Measurements from ENCODE around the gene STARD3. TPM values are rescaled to one million over a fixed set of nuclear protein-coding genes. Genes with fewer than 3 reads are reported as not detected.

STARD3 gene
- total and polyA plus RNA-seq, 9 of the 15 experiments (the other 6 are each of a cell fraction or from before 2014, with no cell fraction given) = 0.63 to 87.0 (median 46.0) TPM

- TF ChIP-seq EWSR1 (IDR thresholded peaks at IDR 0.05; ENCODE audit: borderline replicate concordance, low read depth, partially characterized antibody) (no peak), PRDM10 (IDR thresholded peaks at IDR 0.05; ENCODE audit: partially characterized antibody) (no peak), MTA2 (IDR thresholded peaks at IDR 0.05; ENCODE audit: low read depth) (no peak), RFX5 (IDR thresholded peaks at IDR 0.05; ENCODE audit: low read depth, low read length) (no peak), NBN (IDR thresholded peaks at IDR 0.05; ENCODE audit: low read depth) (peak; percentile 39; the same call in 1 of the 2 replicates), CAMTA2 (CRISPR knock-in tag; conservative IDR thresholded peaks at IDR 0.05) (no peak), ZNF146 (CRISPR knock-in tag; IDR thresholded peaks at IDR 0.05; ENCODE audit: unreplicated experiment) (no peak), ZNF639 (CRISPR knock-in tag; conservative IDR thresholded peaks at IDR 0.05 in 1 of 2, IDR thresholded peaks at IDR 0.05 in 1 of 2) (peak in 1 of 2 experiments; percentile 86; a peak in 2 of 4 replicates), ARID2 (IDR thresholded peaks at IDR 0.05) (peak; percentile 64), SAP30 (IDR thresholded peaks at IDR 0.05; ENCODE audit: borderline replicate concordance, insufficient read depth, low read depth, low read length, poor library complexity, severe bottlenecking) (no peak), PTTG1 (tag; IDR thresholded peaks at IDR 0.05; ENCODE audit: low read depth) (no peak), POLR3G (IDR thresholded peaks at IDR 0.05; ENCODE audit: extremely low read depth, insufficient read length, insufficient replicate concordance) (no peak), ZNF699 (CRISPR knock-in tag; IDR thresholded peaks at IDR 0.05; ENCODE audit: insufficient replicate concordance) (no peak), MAZ (CRISPR knock-in tag; conservative IDR thresholded peaks at IDR 0.05 in 1 of 2, IDR thresholded peaks at IDR 0.05 in 1 of 2) (peak; percentile 81 to 85), MXI1 (IDR thresholded peaks at IDR 0.05; ENCODE audit: low read depth, low read length) (no peak), CCNT2 (IDR thresholded peaks at IDR 0.05; ENCODE audit: borderline replicate concordance, extremely low read depth, insufficient read length, low read depth, low read length) (peak; percentile 77)
- TF ChIP-seq, protein P1, sequence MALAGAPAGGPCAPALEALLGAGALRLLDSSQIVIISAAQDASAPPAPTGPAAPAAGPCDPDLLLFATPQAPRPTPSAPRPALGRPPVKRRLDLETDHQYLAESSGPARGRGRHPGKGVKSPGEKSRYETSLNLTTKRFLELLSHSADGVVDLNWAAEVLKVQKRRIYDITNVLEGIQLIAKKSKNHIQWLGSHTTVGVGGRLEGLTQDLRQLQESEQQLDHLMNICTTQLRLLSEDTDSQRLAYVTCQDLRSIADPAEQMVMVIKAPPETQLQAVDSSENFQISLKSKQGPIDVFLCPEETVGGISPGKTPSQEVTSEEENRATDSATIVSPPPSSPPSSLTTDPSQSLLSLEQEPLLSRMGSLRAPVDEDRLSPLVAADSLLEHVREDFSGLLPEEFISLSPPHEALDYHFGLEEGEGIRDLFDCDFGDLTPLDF (CRISPR knock-in tag; IDR thresholded peaks at IDR 0.05) = no peak
- TF ChIP-seq, protein P2, sequence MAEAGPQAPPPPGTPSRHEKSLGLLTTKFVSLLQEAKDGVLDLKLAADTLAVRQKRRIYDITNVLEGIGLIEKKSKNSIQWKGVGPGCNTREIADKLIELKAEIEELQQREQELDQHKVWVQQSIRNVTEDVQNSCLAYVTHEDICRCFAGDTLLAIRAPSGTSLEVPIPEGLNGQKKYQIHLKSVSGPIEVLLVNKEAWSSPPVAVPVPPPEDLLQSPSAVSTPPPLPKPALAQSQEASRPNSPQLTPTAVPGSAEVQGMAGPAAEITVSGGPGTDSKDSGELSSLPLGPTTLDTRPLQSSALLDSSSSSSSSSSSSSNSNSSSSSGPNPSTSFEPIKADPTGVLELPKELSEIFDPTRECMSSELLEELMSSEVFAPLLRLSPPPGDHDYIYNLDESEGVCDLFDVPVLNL (CRISPR knock-in tag; IDR thresholded peaks at IDR 0.05; ENCODE audit: low read depth) = no peak
These were observed 31.3 kb downstream of the STARD3 start, which contains the start of gene PNMT (continued) for GRCh38 chr17:39667945-39668924.
